DOHH2 (cell line): Measurements from ENCODE around the gene IGF2BP3.
A peak's percentile ranks its signal among the peaks of the same experiment; 100 is the strongest.

Source experiments
- H3F3A ChIP-seq: fragments of 200-600 bp; sonication (generic), shearing (Covaris generic); 2 replicates; pipeline ENCODE4 v1.6.0; 2016; ENCODE audit warnings: antibody characterized with exemption, mild to moderate bottlenecking; ENCODE audit not compliant: control insufficient read depth, insufficient read depth
- H3K27ac ChIP-seq: fragments of 200-600 bp; sonication (generic); 2 replicates; pipeline ENCODE4 v1.5.1; 2014; ENCODE audit warnings: low read depth, mild to moderate bottlenecking, low read length, moderate library complexity
- H3K27me3 ChIP-seq: fragments of 200-600 bp; sonication (generic); 2 replicates; pipeline ENCODE4 v1.6.1; 2014; ENCODE audit warnings: mild to moderate bottlenecking, low read length, mixed read lengths; ENCODE audit not compliant: control insufficient read depth
- H3K36me3 ChIP-seq: fragments of 200-600 bp; sonication (generic); 2 replicates; pipeline ENCODE4 v1.6.1; 2014; ENCODE audit warnings: mild to moderate bottlenecking, low read length, moderate library complexity, mixed read lengths; ENCODE audit not compliant: control insufficient read depth
- H3K4me1 ChIP-seq: fragments of 200-600 bp; sonication (generic); 2 replicates; pipeline ENCODE4 v1.6.1; 2014; ENCODE audit warnings: mild to moderate bottlenecking, low read length, mixed read lengths; ENCODE audit not compliant: control insufficient read depth
- H3K4me2 ChIP-seq: fragments of 200-600 bp; sonication (generic); 2 replicates; pipeline ENCODE4 v1.6.0; 2014; ENCODE audit warnings: mild to moderate bottlenecking, low read length, moderate library complexity
- H3K4me3 ChIP-seq: fragments of 200-600 bp; sonication (generic); 2 replicates; pipeline ENCODE4 v1.5.1; 2014; ENCODE audit warnings: mild to moderate bottlenecking, low read length, mixed read lengths
- H3K79me2 ChIP-seq: fragments of 200-600 bp; sonication (generic); 2 replicates; pipeline ENCODE4 v1.6.1; 2014; ENCODE audit warnings: mild to moderate bottlenecking, low read length, mixed read lengths; ENCODE audit not compliant: control insufficient read depth
- H3K9me2 ChIP-seq: fragments of 200-600 bp; sonication (generic); replicated peaks from 2 replicates; pipeline ENCODE4 v1.6.1; 2014; ENCODE audit warnings: mild to moderate bottlenecking, low read length, mixed read lengths; ENCODE audit not compliant: control insufficient read depth
- H3K9me3 ChIP-seq: fragments of 200-600 bp; sonication (generic); 2 replicates; pipeline ENCODE4 v1.6.1; 2014; ENCODE audit warnings: antibody characterized with exemption, low read length, mixed read lengths; ENCODE audit not compliant: control insufficient read depth, insufficient read depth
- H4K20me1 ChIP-seq: fragments of 200-600 bp; sonication (generic); 2 replicates; pipeline ENCODE4 v1.6.0; 2014; ENCODE audit warnings: low read depth, mild to moderate bottlenecking, antibody characterized with exemption, low read length, moderate library complexity; ENCODE audit not compliant: control insufficient read depth, insufficient read depth
- CTCF ChIP-seq: fragments of 200-600 bp; sonication (generic); IDR thresholded peaks from one replicate; pipeline ENCODE4 v1.5.1; 2014; ENCODE audit warnings: antibody characterized with exemption, mild to moderate bottlenecking, low read depth, low read length; ENCODE audit not compliant: poor library complexity, severe bottlenecking
- EZH2phosphoT487 ChIP-seq: fragments of 200-600 bp; sonication (generic); IDR thresholded peaks from 2 replicates; pipeline ENCODE4 v1.6.1; 2017; ENCODE audit warnings: borderline replicate concordance, mild to moderate bottlenecking, antibody characterized with exemption, low read length, moderate library complexity, mixed read lengths

Gene IGF2BP3

GRCh38 chr7:23298885-23299769 is 171.2 kb downstream of the IGF2BP3 start, which contains the start of gene MALSU1:
MALSU1 (plus strand) TSS chr7:23299339; CDS start chr7:23299353, 14 bp downstream.
- H3K4me1 ChIP-seq: peaks cover 20% of the 10 kb centered on the region
- peaks cover 6% of the 10 kb centered on the region; the same call in 1 of the 2 replicates for H3F3A ChIP-seq
- H3K27ac ChIP-seq: peak within 1 kb of the TSS; percentile 20
- no peaks in the 10 kb centered on the region for H3K9me3 ChIP-seq
- TF ChIP-seq CTCF: no peak
- TF ChIP-seq EZH2phosphoT487: no peak
- H3K79me2 ChIP-seq: peaks cover 47% of the 10 kb centered on the region
- no peaks in the 10 kb centered on the region for H3K27me3 ChIP-seq
- H3K36me3 ChIP-seq: peaks cover 35% of the 10 kb centered on the region
- H4K20me1 ChIP-seq: peaks cover 6% of the 10 kb centered on the region; the same call in 1 of the 2 replicates
- H3K9me2 ChIP-seq: no peaks in the 10 kb centered on the region
- peak within 1 kb of the TSS; percentile 81 for H3K4me3 ChIP-seq
- H3K4me2 ChIP-seq: peak within 1 kb of the TSS; percentile 69

GRCh38 chr7:23298141-23298881 is 172.0 kb downstream of the IGF2BP3 start:
- peak overlapping the region; percentile 81 for H3K4me3 ChIP-seq
- H3F3A ChIP-seq: peaks cover 6% of the 10 kb centered on the region; the same call in 1 of the 2 replicates
- peaks cover 31% of the 10 kb centered on the region for H3K36me3 ChIP-seq
- H3K4me1 ChIP-seq: peaks cover 20% of the 10 kb centered on the region
- no peaks in the 10 kb centered on the region for H3K9me3 ChIP-seq
- no peaks in the 10 kb centered on the region for H3K27me3 ChIP-seq
- H3K4me2 ChIP-seq: peak overlapping the region; percentile 69
- H4K20me1 ChIP-seq: peaks cover 6% of the 10 kb centered on the region; the same call in 1 of the 2 replicates
- H3K9me2 ChIP-seq: no peaks in the 10 kb centered on the region
- H3K27ac ChIP-seq: peak overlapping the region; percentile 20
- peaks cover 38% of the 10 kb centered on the region for H3K79me2 ChIP-seq
- TF ChIP-seq CTCF (no peak), EZH2phosphoT487 (no peak)

- H3K9me3 ChIP-seq: no peaks in the 10 kb centered on the region
- TF ChIP-seq CTCF (no peak), EZH2phosphoT487 (no peak)
- no peak overlapping the region for H3K4me3 ChIP-seq
- no peak overlapping the region for H3K27ac ChIP-seq
- 0 out of 2 replicates have a peak, but pooled peaks cover 2% of the 10 kb centered on the region for H4K20me1 ChIP-seq
- no peaks in the 10 kb centered on the region for H3K9me2 ChIP-seq
- H3K36me3 ChIP-seq: peaks cover 9% of the 10 kb centered on the region; the same call in 1 of the 2 replicates
- H3K79me2 ChIP-seq: peaks cover 12% of the 10 kb centered on the region
- H3K4me2 ChIP-seq: no peak overlapping the region
- peaks cover 12% of the 10 kb centered on the region for H3K4me1 ChIP-seq
- no peaks in the 10 kb centered on the region for H3K27me3 ChIP-seq
- H3F3A ChIP-seq: 0 out of 2 replicates have a peak, but pooled peaks cover 3% of the 10 kb centered on the region
Observed at GRCh38 chr7:23295401-23295697, 174.9 kb downstream of the IGF2BP3 start.
